Tibial nerve (tissue), 4 donors: ENCODE data around the gene PHF12.

Experiments used
- EP300 ChIP-seq, 2 donors: sonication (generic); formaldehyde crosslinking; IDR thresholded peaks; one replicate each; pipeline ENCODE4 v1.6.1; 2017; ENCODE audit warnings: antibody characterized with exemption in 2 of 2, mild to moderate bottlenecking in 1 of 2
- POLR2A ChIP-seq, 2 donors: fragments of 450-650 bp; IDR thresholded peaks; one replicate each; pipeline ENCODE4 v1.6.1; 2017; ENCODE audit warnings: antibody characterized with exemption in 2 of 2, mild to moderate bottlenecking in 2 of 2, moderate library complexity in 2 of 2
- TF ChIP-seq, protein P1 (sequence below), 5 experiments: fragments of 200-600 bp in 3 of 5; fragments of 450-650 bp in 2 of 5; sonication (generic) in 3 of 5; IDR thresholded peaks; one replicate each; pipeline ENCODE4 v1.5.1; 2016 to 2019; ENCODE audit warnings: antibody characterized with exemption in 5 of 5, mild to moderate bottlenecking in 3 of 5, moderate library complexity in 2 of 5

DNA sequence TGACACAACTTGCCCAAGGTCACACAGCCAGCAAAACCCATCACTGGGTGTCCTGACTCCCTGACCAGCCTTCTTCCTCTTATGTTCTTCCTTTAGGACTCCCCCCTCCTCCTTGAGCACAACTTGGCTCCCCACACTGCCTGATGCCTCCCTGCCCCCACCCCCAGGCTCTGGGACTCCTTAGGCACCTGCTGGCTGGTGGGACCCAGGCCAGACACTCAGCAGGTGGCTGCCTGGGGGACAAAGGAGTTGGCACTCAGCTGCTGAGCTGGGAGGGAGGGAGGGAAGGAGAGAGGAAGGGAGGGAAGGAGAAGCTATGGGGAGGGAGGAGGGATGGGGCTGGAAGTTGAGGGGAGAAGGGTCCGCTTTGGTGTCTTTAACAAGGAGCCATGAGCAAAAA, 46.5 kb upstream of the PHF12 start:
- TF ChIP-seq, protein P1, sequence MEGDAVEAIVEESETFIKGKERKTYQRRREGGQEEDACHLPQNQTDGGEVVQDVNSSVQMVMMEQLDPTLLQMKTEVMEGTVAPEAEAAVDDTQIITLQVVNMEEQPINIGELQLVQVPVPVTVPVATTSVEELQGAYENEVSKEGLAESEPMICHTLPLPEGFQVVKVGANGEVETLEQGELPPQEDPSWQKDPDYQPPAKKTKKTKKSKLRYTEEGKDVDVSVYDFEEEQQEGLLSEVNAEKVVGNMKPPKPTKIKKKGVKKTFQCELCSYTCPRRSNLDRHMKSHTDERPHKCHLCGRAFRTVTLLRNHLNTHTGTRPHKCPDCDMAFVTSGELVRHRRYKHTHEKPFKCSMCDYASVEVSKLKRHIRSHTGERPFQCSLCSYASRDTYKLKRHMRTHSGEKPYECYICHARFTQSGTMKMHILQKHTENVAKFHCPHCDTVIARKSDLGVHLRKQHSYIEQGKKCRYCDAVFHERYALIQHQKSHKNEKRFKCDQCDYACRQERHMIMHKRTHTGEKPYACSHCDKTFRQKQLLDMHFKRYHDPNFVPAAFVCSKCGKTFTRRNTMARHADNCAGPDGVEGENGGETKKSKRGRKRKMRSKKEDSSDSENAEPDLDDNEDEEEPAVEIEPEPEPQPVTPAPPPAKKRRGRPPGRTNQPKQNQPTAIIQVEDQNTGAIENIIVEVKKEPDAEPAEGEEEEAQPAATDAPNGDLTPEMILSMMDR (IDR thresholded peaks at IDR 0.05), result no peak
- TF ChIP-seq POLR2A (IDR thresholded peaks at IDR 0.05), result no peak
- no peak for TF ChIP-seq EP300 (IDR thresholded peaks at IDR 0.05)
